ENCODE data around the gene SLC35F1. TPM values are rescaled to one million over a fixed set of nuclear protein-coding genes. Genes with fewer than 3 reads are reported as not detected.

SLC35F1 gene
- total and polyA plus RNA-seq, 2 donors (not counting 1 experiment from before 2014, with no cell fraction given) = 0.09 to 0.17 TPM

DNA sequence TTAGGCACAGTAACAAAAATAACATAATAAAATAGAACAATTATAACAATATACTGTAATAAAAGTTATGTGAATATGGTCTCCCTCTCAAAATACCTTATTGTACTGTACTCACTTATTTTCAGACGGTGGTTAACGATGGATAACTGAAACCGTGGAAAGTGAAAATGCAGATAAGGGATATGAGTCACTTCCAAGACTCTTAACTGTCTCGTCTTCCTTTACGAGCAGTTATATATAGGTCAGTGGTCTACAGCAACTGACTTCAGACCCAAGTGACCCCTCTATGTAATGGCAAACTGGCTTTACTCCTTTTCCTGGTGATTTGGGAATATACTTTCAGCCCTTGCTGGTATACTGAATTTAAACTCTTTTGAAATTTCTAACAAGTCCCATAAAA is 261.4 kb downstream of the SLC35F1 start:
- Histone ChIP-seq H3K4me1 (ENCODE audit: control insufficient read depth, extremely low read depth, insufficient read depth, low read length) (no peaks in the 10 kb centered on the region), H4K20me1 (ENCODE audit: control insufficient read depth, extremely low read depth, insufficient read depth, low read length) (no peaks in the 10 kb centered on the region), H3K27ac (ENCODE audit: insufficient read depth, low read length) (no peak overlapping the region), H2AFZ (ENCODE audit: low read length) (no peak overlapping the region), H3K4me3 (replicated peaks in 1 of 4; ENCODE audit: control extremely low read depth in 1 of 4, insufficient read depth in 1 of 4, low read depth in 3 of 4, low read length in 4 of 4) (no peak overlapping the region), H3K4me2 (ENCODE audit: extremely low read depth, insufficient read depth, low read length) (no peak overlapping the region), H3K9me3 (ENCODE audit: control insufficient read depth, insufficient read depth, low read depth, low read length) (no peaks in the 10 kb centered on the region), H3K27me3 (ENCODE audit: control insufficient read depth, insufficient read depth, low read length) (no peaks in the 10 kb centered on the region), H3K9ac (ENCODE audit: insufficient read depth, low read length) (no peak overlapping the region), H3K79me2 (ENCODE audit: control insufficient read depth, insufficient read depth, low read length) (no peaks in the 10 kb centered on the region), H3K36me3 (ENCODE audit: control insufficient read depth, insufficient read depth, low read length) (no peaks in the 10 kb centered on the region)
- TF ChIP-seq, protein P1, sequence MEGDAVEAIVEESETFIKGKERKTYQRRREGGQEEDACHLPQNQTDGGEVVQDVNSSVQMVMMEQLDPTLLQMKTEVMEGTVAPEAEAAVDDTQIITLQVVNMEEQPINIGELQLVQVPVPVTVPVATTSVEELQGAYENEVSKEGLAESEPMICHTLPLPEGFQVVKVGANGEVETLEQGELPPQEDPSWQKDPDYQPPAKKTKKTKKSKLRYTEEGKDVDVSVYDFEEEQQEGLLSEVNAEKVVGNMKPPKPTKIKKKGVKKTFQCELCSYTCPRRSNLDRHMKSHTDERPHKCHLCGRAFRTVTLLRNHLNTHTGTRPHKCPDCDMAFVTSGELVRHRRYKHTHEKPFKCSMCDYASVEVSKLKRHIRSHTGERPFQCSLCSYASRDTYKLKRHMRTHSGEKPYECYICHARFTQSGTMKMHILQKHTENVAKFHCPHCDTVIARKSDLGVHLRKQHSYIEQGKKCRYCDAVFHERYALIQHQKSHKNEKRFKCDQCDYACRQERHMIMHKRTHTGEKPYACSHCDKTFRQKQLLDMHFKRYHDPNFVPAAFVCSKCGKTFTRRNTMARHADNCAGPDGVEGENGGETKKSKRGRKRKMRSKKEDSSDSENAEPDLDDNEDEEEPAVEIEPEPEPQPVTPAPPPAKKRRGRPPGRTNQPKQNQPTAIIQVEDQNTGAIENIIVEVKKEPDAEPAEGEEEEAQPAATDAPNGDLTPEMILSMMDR (conservative IDR thresholded peaks at IDR 0.05 in 1 of 2, IDR thresholded peaks at IDR 0.05 in 1 of 2; ENCODE audit: low read depth in 1 of 2, low read length in 2 of 2) = no peak
- no peak for TF ChIP-seq EZH2 (IDR thresholded peaks at IDR 0.05; ENCODE audit: low read length, missing control alignments)
- no peak for DNase-seq (ENCODE audit: low read depth in 2 of 2)

DNA sequence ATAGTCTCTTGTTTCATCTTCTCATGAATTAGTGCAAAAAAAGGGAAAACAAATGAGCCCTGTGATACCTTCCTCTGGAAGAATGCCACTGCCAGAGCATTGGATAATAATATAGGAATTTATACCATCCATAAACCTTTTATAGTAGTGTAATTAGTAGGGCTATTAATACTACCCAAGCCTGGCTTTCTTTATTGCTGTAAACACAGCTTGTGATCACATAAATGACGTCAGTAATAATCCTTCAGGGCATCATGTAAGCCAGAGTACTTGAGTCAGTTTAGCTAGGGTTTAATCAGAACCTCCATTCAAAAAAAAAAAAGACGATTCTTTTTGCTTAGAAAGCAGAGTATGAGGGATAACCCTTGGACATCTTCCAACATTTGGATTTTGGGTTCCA is 264.8 kb downstream of the SLC35F1 start:
- no peak overlapping the region for H3K9ac ChIP-seq (ENCODE audit: insufficient read depth, low read length)
- no peak for DNase-seq (ENCODE audit: low read depth in 2 of 2)
- no peaks in the 10 kb centered on the region for H3K36me3 ChIP-seq (ENCODE audit: control insufficient read depth, insufficient read depth, low read length)
- H3K4me2 ChIP-seq (ENCODE audit: extremely low read depth, insufficient read depth, low read length) = no peak overlapping the region
- no peaks in the 10 kb centered on the region for H3K79me2 ChIP-seq (ENCODE audit: control insufficient read depth, insufficient read depth, low read length)
- peaks cover 4% of the 10 kb centered on the region for H3K27me3 ChIP-seq (ENCODE audit: control insufficient read depth, insufficient read depth, low read length)
- H3K4me3 ChIP-seq (replicated peaks in 1 of 4; ENCODE audit: control extremely low read depth in 1 of 4, insufficient read depth in 1 of 4, low read depth in 3 of 4, low read length in 4 of 4) = no peak overlapping the region
- H4K20me1 ChIP-seq (ENCODE audit: control insufficient read depth, extremely low read depth, insufficient read depth, low read length) = no peaks in the 10 kb centered on the region
- H2AFZ ChIP-seq (ENCODE audit: low read length) = no peak overlapping the region
- H3K9me3 ChIP-seq (ENCODE audit: control insufficient read depth, insufficient read depth, low read depth, low read length) = no peaks in the 10 kb centered on the region
- TF ChIP-seq, protein P1 (conservative IDR thresholded peaks at IDR 0.05 in 1 of 2, IDR thresholded peaks at IDR 0.05 in 1 of 2; ENCODE audit: low read depth in 1 of 2, low read length in 2 of 2) = no peak
- no peak for TF ChIP-seq EZH2 (IDR thresholded peaks at IDR 0.05; ENCODE audit: low read length, missing control alignments)
- H3K27ac ChIP-seq (ENCODE audit: insufficient read depth, low read length) = no peak overlapping the region
- no peaks in the 10 kb centered on the region for H3K4me1 ChIP-seq (ENCODE audit: control insufficient read depth, extremely low read depth, insufficient read depth, low read length)

DNA sequence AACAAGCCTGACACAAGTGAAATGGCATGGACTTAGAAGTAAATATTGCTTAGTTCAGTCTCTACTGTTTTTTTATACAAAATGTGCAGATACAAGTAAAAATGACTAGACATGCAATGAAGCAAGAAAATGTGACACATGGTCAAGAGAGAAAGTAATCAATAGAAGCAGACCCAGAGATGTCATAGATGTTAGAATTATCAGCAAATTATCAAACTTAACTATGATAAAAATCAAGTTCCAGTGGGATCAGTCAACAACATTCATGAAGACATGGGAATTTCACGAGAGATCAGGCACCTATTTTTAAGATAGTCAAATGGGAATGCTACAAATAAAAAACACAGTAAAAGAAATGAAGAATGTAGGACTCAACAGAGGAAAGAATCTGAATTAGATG is 267.0 kb downstream of the SLC35F1 start:
- Histone ChIP-seq H3K4me2 (ENCODE audit: extremely low read depth, insufficient read depth, low read length) (no peak overlapping the region), H3K9ac (ENCODE audit: insufficient read depth, low read length) (no peak overlapping the region), H2AFZ (ENCODE audit: low read length) (no peak overlapping the region), H3K36me3 (ENCODE audit: control insufficient read depth, insufficient read depth, low read length) (no peaks in the 10 kb centered on the region), H3K4me1 (ENCODE audit: control insufficient read depth, extremely low read depth, insufficient read depth, low read length) (no peaks in the 10 kb centered on the region), H3K9me3 (ENCODE audit: control insufficient read depth, insufficient read depth, low read depth, low read length) (no peaks in the 10 kb centered on the region), H3K27ac (ENCODE audit: insufficient read depth, low read length) (no peak overlapping the region), H3K79me2 (ENCODE audit: control insufficient read depth, insufficient read depth, low read length) (no peaks in the 10 kb centered on the region), H3K27me3 (ENCODE audit: control insufficient read depth, insufficient read depth, low read length) (peaks cover 4% of the 10 kb centered on the region), H3K4me3 (replicated peaks in 1 of 4; ENCODE audit: control extremely low read depth in 1 of 4, insufficient read depth in 1 of 4, low read depth in 3 of 4, low read length in 4 of 4) (no peak overlapping the region), H4K20me1 (ENCODE audit: control insufficient read depth, extremely low read depth, insufficient read depth, low read length) (no peaks in the 10 kb centered on the region)
- DNase-seq (ENCODE audit: low read depth in 2 of 2) = no peak
- TF ChIP-seq EZH2 (IDR thresholded peaks at IDR 0.05; ENCODE audit: low read length, missing control alignments) = no peak
- TF ChIP-seq, protein P1 (conservative IDR thresholded peaks at IDR 0.05 in 1 of 2, IDR thresholded peaks at IDR 0.05 in 1 of 2; ENCODE audit: low read depth in 1 of 2, low read length in 2 of 2) = no peak
